GM18870 (cell line): Measurements from ENCODE around the gene PPM1M.

Experiments
- ATAC-seq: cut with Tn5 transposase; IDR thresholded peaks from one replicate; pipeline ENCODE4 v1.9.1; 2021; ENCODE audit warnings: moderate library complexity; ENCODE audit not compliant: unreplicated experiment

PPM1M gene

DNA sequence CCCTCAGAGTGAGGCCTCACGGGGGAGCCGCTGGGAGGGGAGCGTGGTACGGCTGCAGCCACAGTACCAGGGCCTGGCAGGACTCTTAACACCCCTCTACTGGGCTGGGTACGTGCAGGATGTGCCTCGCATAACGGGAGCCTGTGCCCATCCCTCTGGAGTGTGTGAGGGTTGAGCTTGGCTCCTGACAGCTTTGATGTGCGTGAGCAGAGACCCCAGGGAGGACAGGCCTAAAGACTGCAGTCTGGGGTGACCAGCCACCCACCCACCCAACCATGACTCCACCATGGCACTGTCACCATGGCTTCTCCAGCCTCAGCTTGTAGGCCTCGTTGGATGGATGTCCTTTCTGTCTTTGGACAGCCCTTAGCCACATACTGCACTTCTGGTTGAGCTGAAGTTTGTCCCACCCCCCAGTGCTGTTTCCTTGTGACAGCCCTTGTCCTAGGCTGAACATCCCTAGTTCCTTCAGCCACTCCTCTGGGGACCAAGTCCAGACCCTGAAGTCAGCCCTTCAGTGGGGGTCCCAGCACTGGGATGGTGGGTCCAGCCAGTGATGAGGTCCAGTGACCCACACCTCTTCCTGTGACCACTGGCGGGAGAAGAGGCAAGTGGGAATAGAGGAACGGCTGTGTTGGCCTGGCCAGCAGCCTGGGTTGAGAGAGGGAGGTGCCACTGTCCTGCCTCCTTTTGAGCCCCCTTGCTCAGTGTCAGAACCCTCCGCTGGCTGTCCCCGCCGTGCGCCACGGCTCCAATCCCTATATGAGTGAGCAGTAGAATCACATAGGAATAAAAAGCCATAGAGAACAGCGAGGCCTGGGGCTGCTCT, 48.1 kb downstream of the PPM1M start:
- no peak for ATAC-seq

DNA sequence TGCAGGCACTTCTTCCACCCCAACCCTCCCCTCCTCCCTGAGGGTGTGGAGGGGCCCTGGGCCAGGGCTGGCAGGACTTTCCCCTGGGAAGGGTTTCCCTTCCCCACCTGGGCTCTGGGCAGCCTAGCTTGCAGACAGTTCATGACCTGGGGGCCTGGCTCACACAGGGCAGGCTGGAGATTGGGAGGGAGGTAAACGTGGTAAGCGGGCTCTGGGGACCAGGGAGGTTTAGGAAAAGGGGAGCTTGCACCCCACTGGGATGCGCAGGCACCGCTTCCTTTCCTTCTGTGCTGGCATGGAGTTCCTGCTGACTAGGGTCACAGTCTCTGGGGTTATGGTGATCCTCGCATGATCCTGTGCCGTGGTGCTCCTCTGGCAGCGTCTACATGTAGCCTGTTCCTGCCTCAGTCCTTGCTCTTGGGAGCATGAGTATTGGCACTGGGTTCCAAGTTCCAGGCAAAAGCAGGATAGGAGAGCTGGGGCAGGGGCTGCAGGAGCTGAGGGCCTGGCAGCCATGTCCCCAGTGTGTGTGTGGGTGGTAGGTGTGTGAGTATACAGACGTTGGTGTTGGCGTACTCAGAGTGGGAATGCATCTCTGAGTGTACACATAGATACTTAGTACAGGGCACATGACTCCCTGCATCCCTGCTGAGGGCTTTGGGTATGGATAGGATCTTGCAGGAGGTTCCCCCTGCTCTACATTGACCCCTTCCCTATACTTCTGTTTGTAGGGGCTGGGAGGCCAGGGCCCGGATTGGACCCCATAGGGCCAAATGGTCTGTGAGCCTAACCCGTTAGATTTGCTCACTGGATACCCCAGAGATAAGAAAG, 49.0 kb downstream of the PPM1M start:
- no peak for ATAC-seq

DNA sequence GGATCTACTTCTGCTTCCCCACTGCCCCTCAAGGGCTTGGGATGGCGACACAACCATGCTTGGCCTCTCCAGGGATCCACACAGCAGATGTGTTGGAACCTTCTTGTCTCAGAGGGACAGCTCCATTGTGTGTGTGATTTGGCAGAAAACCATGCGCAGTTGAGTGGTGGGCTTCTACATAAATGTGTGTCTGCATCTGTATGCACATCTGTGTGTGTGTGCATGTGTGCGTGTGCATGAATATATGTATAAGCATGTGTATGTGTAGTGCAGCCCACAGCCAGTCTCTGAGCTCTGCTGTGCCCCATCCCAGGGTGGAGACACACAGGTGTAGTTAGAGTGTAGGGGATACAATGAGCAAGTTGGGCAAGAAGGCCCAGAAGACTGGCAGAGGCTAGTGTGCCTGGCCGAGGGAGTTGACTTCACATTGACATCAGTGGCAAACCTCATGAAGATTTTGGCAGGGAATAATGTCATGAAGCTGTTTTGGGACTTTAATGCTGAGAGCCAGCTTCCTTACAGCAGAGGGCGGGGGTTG, 50.2 kb downstream of the PPM1M start:
- no peak for ATAC-seq

GRCh38 chr3:52297242-52298148, 51.9 kb downstream of the PPM1M start:
- ATAC-seq = no peak

- no peak for ATAC-seq
Observed at GRCh38 chr3:52298149-52299098, 52.9 kb downstream of the PPM1M start.

DNA sequence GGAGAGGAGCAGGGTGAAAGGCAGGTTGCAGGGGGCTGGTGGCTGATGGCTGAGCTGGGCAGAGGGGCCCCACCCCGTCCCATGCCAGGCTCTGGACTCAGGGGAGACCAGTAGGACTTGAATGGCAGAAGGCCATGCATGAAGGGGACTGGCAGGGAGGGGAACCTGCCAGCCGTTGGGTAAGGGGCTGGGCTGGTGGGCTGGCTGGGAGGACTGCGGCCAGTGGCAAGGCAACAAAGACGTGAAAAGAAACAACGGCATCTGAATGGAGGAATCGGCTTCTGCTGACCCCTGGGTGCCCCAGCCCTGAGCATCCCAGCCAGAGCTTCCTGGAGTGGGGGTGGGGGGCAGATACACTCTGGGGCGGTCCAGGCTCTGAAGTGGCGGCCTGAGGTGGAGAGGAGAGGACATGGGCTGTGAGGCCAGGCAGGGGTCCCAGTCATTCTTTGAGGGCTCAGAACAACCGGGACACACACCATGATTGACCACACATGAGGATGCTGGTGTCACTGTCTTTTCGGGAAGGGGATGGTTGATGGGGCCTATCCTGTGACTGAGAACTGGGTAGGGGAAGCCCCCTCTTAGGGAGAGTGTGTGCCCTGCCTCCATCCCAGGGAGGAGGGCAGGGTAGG, 53.8 kb downstream of the PPM1M start:
- ATAC-seq = no peak
